HG02642 (cell line): ENCODE data around the gene CCDC124.

Source experiments
- ATAC-seq: cut with Tn5 transposase; IDR thresholded peaks from one replicate; pipeline ENCODE4 v1.9.1; 2021; ENCODE audit warnings: mild to moderate bottlenecking; ENCODE audit not compliant: unreplicated experiment, poor library complexity

The CCDC124 gene

GRCh38 chr19:17931532-17932191 is 1.2 kb upstream of the CCDC124 start:
- no peak for ATAC-seq

GRCh38 chr19:17933414-17934129 is 757 bp downstream of the CCDC124 start:
- ATAC-seq = no peak

GRCh38 chr19:17936379-17936778 is 3.6 kb downstream of the CCDC124 start:
- ATAC-seq = no peak

GRCh38 chr19:17937371-17937900 is 4.6 kb downstream of the CCDC124 start:
- no peak for ATAC-seq

DNA sequence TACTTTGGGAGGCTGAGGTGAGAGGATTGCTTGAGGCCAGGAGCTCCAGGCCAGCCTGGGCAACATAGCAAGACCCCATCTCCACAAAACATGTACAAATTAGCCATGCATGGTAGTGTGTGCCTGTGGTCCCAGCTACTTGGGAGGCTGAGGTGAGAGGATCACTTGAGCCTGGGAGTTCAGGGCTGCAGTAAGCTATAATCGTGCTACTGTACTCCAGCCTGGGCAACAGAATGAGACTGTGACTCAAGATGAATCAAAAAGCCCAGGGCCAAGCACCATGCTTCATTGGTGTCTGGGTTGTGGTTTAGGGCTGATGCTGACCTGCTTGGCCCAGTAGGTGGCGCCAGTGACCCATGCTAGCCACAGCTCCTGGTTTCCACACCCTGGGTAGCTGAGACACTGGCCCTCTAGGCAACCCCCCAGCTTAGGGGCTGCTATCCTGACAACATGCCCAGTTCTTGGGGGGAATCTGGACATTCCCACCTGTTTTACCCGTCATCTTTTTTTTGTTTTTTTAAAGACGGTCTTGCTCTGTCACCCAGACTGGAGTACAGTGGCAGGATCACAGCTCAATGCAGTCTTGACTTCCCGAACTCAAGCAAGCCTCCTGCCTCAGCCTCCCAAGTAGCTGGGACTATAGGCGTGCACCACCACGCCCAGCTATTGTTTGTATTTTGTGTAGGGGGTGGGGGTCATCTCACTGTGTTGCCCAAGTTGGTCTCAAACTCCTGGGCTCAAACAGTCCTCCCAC is 5.5 kb downstream of the CCDC124 start:
- ATAC-seq = peak; percentile 59

GRCh38 chr19:17942181-17942580 is 9.4 kb downstream of the CCDC124 start:
- no peak for ATAC-seq

DNA sequence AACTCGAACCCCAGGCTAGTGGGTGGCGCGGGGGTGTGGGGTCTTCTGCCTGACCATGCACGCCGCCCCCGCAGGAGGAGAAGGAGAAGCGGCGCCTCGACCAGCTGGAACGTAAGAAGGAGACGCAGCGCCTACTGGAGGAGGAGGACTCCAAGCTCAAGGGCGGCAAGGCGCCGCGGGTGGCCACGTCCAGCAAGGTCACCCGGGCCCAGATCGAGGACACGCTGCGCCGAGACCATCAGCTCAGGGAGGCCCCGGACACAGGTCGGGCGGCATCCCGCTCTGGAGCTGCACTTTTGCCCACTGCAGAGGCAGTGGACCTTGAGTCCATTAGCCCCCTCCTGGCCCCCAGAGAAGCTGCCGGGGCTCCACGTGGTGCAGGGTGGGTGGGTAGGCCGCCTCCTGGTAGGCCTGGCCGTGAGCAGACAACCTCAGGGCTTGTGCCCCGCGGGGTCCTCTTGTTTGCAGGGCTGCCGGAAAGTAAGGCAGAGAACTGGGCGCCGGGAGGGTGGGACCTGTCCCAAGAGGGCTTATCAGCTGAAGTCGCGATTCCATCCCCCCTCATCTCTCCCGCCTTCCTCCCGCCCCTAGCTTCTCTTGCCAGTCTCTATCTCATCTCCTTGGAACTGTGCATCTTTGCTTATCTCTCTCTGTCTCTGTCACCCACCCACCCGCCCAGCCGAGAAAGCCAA is 9.9 kb downstream of the CCDC124 start:
- no peak for ATAC-seq

GRCh38 chr19:17943274-17944221 is 10.7 kb downstream of the CCDC124 start:
- no peak for ATAC-seq

DNA sequence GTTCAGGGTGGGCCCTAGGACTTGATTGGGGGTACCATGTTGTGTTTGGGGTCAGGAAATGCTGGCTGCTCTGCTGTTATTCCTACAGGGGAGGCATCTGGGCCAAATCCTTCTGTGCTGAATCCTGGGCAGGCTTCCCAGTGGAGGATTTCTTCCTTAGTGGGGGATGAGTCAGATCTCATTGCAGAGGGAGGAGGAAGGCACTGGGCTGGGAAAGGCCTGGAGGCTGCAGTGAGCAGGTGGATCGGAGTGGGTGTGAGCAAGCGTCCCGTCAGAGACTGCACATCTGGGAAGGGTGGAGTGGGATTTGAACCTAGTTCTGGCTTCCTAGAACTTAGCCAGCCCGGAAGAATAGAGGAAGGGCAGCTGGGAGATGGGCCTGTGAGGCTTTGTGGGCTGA is 11.5 kb downstream of the CCDC124 start:
- no peak for ATAC-seq

- ATAC-seq = peak; percentile 25
Observed at GRCh38 chr19:17946965-17947784, 14.4 kb downstream of the CCDC124 start.

GRCh38 chr19:17947815-17948513 is 15.1 kb downstream of the CCDC124 start:
- peak; percentile 71 for ATAC-seq

GRCh38 chr19:17948514-17948900 is 15.7 kb downstream of the CCDC124 start:
- no peak for ATAC-seq

GRCh38 chr19:17948931-17949930 is 16.4 kb downstream of the CCDC124 start:
- no peak for ATAC-seq

- ATAC-seq = no peak
Observed at GRCh38 chr19:17949956-17950309, 17.1 kb downstream of the CCDC124 start.

DNA sequence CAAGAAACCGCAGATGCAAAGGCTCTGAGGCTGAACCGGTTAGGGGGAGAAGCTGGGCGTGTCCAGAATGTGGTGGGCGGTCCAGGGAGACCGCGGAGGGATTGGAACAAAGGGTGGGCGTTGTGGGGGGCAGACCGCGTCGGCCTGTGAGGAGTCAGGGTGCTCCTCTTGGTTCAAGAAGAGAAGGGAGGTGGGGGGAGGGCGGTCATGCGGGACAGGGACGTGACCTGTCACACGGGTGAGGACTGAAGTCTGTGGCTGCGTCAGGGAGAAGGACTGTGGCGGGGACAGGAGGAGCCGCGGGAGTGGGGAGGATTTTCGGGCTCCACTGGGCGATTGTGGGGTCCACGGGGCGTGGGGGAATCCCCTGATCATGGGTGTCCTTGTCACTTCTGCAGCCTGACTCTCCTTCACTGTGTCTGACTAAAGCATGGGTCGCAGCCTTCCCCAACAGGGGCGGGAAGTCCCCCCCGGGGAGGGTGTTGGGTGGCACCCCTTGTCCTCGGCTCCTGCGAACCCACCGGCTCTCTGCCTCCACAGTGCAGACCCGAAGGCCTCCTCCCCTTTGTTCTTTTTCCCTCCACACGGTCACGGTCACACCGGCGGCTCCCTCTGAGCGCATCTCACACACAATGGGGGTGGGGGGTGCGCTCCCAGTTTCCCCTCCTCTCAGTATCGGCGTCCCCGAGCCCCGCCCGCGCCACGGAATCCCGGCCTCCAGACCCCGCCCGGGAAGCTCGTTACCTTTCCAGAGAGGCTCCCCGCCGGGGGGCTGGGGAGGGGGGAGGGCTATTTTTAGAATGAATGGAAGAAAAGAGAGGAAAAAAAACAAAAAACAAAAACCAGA is 17.7 kb downstream of the CCDC124 start:
- no peak for ATAC-seq
